CD8-positive, alpha-beta memory T cell (primary cell): ENCODE results near the gene P2RX7. TPM values are rescaled to one million over a fixed set of nuclear protein-coding genes. Genes with fewer than 3 reads are reported as not detected.

Experiments
- CTCF ChIA-PET: fragments of 350-600 bp; sonication (Branson Sonifier 250); formaldehyde crosslinking; loops from one replicate; lab custom pipeline; 2021; ENCODE audit warnings: antibody characterized with exemption; lab: Charles Lee
- POLR2A ChIA-PET: fragments of 350-600 bp; sonication (Branson Sonifier 250); formaldehyde crosslinking; loops from one replicate; lab custom pipeline; 2021; ENCODE audit warnings: antibody characterized with exemption; lab: Charles Lee
- DNase-seq, 5 donors: peaks; one replicate each; pipeline versions ENCODE4 v3.0.0 to v3.0.0-alpha.2; 2020 to 2022; ENCODE audit warnings: mixed read lengths in 1 of 5
- H3K27ac ChIP-seq: one replicate; pipeline ENCODE4 v1.7.0; 2013; ENCODE audit warnings: low read depth, mild to moderate bottlenecking, low read length, moderate library complexity
- H3K27me3 ChIP-seq: 2 replicates; pipeline ENCODE4 v1.7.0; 2013; ENCODE audit warnings: low read length, mild to moderate bottlenecking; ENCODE audit not compliant: insufficient read depth, poor library complexity, severe bottlenecking
- H3K36me3 ChIP-seq: 2 replicates; pipeline ENCODE4 v1.7.0; 2013; ENCODE audit warnings: mild to moderate bottlenecking, low read length, moderate library complexity; ENCODE audit not compliant: insufficient read depth
- H3K4me1 ChIP-seq: 2 replicates; pipeline ENCODE4 v1.7.0; 2013; ENCODE audit warnings: mild to moderate bottlenecking, low read length, moderate library complexity; ENCODE audit not compliant: insufficient read depth
- H3K4me3 ChIP-seq: 2 replicates; pipeline ENCODE4 v1.7.0; 2013; ENCODE audit warnings: mild to moderate bottlenecking, low read length
- H3K9me3 ChIP-seq: 2 replicates; pipeline ENCODE4 v1.7.0; 2013; ENCODE audit warnings: mild to moderate bottlenecking, low read length
- H3K27ac Mint-ChIP-seq, 8 donors: one replicate each; pipeline ENCODE4 v1.8.0; 2020 to 2021; ENCODE audit warnings: mixed read lengths in 8 of 8, mild to moderate bottlenecking in 6 of 8, inconsistent platforms in 3 of 8, moderate library complexity in 3 of 8
- H3K27me3 Mint-ChIP-seq, 2 donors: one replicate each; pipeline ENCODE4 v1.8.0; 2020 to 2021; ENCODE audit warnings: mixed read lengths in 2 of 2, mild to moderate bottlenecking in 1 of 2, moderate library complexity in 1 of 2
- H3K36me3 Mint-ChIP-seq, 3 donors: one replicate each; pipeline ENCODE4 v1.8.0; 2020 to 2021; ENCODE audit warnings: mixed read lengths in 3 of 3, inconsistent platforms in 1 of 3, mild to moderate bottlenecking in 1 of 3
- H3K4me1 Mint-ChIP-seq, 3 donors: one replicate each; pipeline ENCODE4 v1.8.0; 2020 to 2021; ENCODE audit warnings: mixed read lengths in 3 of 3, inconsistent platforms in 1 of 3, mild to moderate bottlenecking in 1 of 3
- H3K4me3 Mint-ChIP-seq, 7 donors: one replicate each; pipeline ENCODE4 v1.8.0; 2020 to 2021; ENCODE audit warnings: mixed read lengths in 7 of 7, mild to moderate bottlenecking in 6 of 7, moderate library complexity in 4 of 7, inconsistent platforms in 2 of 7
- H3K9me3 Mint-ChIP-seq, 5 donors: one replicate each; pipeline ENCODE4 v1.8.0; 2020 to 2022; ENCODE audit warnings: mixed read lengths in 5 of 5, mild to moderate bottlenecking in 3 of 5, moderate library complexity in 2 of 5, inconsistent platforms in 1 of 5
- polyA plus RNA-seq: library from polyadenylated mRNA; unstranded; fragments of 300-500 nt; fragmentation: Illumina TruSeq; gene quantifications from one replicate; pipeline ENCODE4 v1.2.3, GENCODE V29; 2021
- total RNA-seq, 2 experiments: library from RNA; stranded (reverse); gene quantifications; one replicate each; pipeline ENCODE4 v1.2.3, GENCODE V29; 2021

The P2RX7 gene
- total and polyA plus RNA-seq, 3 experiments from 2014 or later, result 4.3 to 9.2 (median 4.5) TPM

DNA sequence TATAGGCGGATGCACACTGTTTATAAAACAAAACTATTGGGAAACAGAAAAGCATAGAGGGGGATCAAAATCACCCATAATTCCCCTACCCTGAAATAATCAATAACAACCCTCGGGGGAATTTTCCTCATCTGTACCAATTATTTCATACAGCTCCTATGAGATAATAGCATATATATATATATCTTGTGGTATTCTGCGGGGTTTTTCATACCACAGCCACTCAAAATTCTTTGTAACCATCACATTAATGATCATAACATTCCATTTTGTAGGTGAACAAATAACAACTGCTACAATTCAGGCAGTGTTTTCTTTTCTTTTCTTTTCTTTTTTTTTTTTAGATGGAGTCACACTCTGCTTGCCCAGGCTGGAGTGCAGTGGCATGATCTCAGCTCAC lies 35.3 kb downstream of the P2RX7 start:
- H3K4me3 ChIP-seq, result no peak overlapping the region

DNA sequence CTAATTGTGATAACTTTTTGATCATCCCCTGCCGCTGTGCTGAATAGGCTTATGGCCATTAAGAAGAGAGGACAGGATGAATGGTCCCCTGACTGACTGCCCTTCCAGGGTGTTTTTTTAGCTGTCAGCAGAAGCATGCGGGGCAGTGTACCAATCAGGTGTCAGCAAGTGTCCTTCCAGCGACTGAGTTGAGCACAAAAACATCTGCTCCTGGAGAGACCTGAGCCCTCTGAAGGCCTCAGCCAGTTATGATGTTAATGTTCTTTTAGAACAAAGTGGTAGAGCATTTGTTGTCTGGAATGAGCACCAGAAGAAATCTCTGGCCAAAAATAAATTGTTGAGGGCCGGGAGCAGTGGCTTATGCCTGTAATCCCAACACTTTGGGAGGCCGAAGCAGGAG lies 37.5 kb downstream of the P2RX7 start:
- no peak for DNase-seq
- no peak overlapping the region for H3K27ac ChIP-seq
- Mint-ChIP-seq H3K9me3 (no peaks in the 10 kb centered on the region), H3K27ac (no peak overlapping the region), H3K36me3 (peaks cover 4 to 37% (median 10%) of the 10 kb centered on the region in 3 donors), H3K4me3 (no peak overlapping the region), H3K27me3 (no peaks in the 10 kb centered on the region), H3K4me1 (no peaks in the 10 kb centered on the region)
- POLR2A ChIA-PET, result no interaction called here
- no peaks in the 10 kb centered on the region for H3K9me3 ChIP-seq
- H3K36me3 ChIP-seq, result no peaks in the 10 kb centered on the region
- H3K4me3 ChIP-seq, result no peak overlapping the region
- no peaks in the 10 kb centered on the region for H3K4me1 ChIP-seq
- H3K27me3 ChIP-seq, result no peaks in the 10 kb centered on the region
- CTCF ChIA-PET, result no interaction called here

More for the DNA sequence above, 35.3 kb downstream of the P2RX7 start:
- ChIA-PET POLR2A (no interaction called here), CTCF (no interaction called here)
- peaks cover 4 to 39% (median 12%) of the 10 kb centered on the region in 3 donors for H3K36me3 Mint-ChIP-seq
- Histone ChIP-seq H3K27me3 (no peaks in the 10 kb centered on the region), H3K9me3 (no peaks in the 10 kb centered on the region), H3K4me1 (no peaks in the 10 kb centered on the region), H3K27ac (no peak overlapping the region), H3K36me3 (no peaks in the 10 kb centered on the region)
- no peaks in the 10 kb centered on the region for H3K9me3 Mint-ChIP-seq
- H3K4me3 Mint-ChIP-seq, result no peak overlapping the region
- DNase-seq, result no peak
- no peaks in the 10 kb centered on the region for H3K4me1 Mint-ChIP-seq
- H3K27ac Mint-ChIP-seq, result no peak overlapping the region
- H3K27me3 Mint-ChIP-seq, result no peaks in the 10 kb centered on the region

DNA sequence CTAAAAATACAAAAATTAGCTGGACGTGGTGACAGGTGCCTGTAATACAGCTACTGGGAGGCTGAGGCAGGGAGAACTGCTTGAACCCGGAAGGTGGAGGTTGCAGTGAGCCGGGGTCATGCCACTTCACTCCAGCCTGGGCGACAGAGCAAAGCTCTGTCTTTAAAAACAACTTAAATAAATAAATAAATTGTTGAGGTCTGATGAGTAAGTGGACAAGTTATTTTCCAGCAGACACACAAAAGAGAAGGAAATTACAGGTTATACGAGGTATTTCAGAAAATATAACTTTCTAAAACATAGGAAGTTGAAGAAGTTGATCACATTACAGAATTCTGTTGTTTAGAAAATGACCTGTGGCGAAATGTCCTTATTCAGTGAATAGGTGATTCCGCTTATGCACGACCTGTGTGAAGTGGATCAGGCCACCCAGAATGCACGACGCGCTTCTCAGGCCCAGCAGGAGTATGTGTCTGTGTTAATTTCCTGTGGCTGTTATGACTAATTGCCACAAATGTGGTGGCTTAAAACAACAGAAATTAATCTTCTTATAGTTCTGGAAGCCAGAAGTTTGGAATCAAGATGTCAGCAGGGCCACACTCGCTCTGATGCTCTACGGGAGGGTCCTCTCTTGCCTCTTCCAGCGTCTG lies 38.1 kb downstream of the P2RX7 start:
- Mint-ChIP-seq H3K4me1 (no peaks in the 10 kb centered on the region), H3K27me3 (no peaks in the 10 kb centered on the region), H3K27ac (peak overlapping the region in 1 of 8 donors; percentile 81), H3K4me3 (no peak overlapping the region), H3K9me3 (no peaks in the 10 kb centered on the region), H3K36me3 (peaks cover 4 to 36% (median 6%) of the 10 kb centered on the region in 3 donors)
- H3K9me3 ChIP-seq, result no peaks in the 10 kb centered on the region
- no peaks in the 10 kb centered on the region for H3K36me3 ChIP-seq
- no peak overlapping the region for H3K27ac ChIP-seq
- H3K4me3 ChIP-seq, result no peak overlapping the region
- H3K27me3 ChIP-seq, result no peaks in the 10 kb centered on the region
- ChIA-PET CTCF (no interaction called here), POLR2A (no interaction called here)
- H3K4me1 ChIP-seq, result no peaks in the 10 kb centered on the region
- no peak for DNase-seq

DNA sequence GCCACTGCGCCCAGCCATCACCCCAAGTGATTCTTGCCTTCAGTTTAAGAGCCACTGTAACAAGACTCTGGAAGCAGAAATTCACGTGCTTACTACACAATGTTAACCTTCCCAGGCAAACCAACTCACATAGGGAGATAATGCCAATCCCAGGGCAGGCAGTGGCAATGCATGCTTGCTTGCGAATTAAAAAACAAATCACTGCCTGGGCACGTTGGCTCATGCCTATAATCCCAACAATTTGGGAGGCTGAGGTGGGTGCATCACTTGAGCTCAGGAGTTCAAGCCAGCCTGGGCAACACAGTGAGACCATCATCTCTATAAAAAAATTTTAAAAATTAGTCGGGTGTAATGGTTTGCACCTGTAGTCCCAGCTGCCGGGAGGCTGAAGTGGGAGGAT lies 39.5 kb downstream of the P2RX7 start:
- ChIA-PET CTCF (interaction anchor here (1.4 kb wide), 1 partner anchor 18 kb away, joined by 3 read pairs; no protein-coding TSS in a partner anchor), POLR2A (no interaction called here)
- Histone ChIP-seq H3K9me3 (no peaks in the 10 kb centered on the region), H3K27me3 (no peaks in the 10 kb centered on the region), H3K36me3 (no peaks in the 10 kb centered on the region), H3K27ac (no peak overlapping the region), H3K4me3 (no peak overlapping the region), H3K4me1 (no peaks in the 10 kb centered on the region)
- no peaks in the 10 kb centered on the region for H3K27me3 Mint-ChIP-seq
- H3K4me3 Mint-ChIP-seq, result no peak overlapping the region
- peaks cover 5 to 34% (median 9%) of the 10 kb centered on the region in 3 donors for H3K36me3 Mint-ChIP-seq
- no peaks in the 10 kb centered on the region for H3K9me3 Mint-ChIP-seq
- H3K4me1 Mint-ChIP-seq, result no peaks in the 10 kb centered on the region
- H3K27ac Mint-ChIP-seq, result peak overlapping the region in 1 of 8 donors; percentile 70
- DNase-seq, result no peak

DNA sequence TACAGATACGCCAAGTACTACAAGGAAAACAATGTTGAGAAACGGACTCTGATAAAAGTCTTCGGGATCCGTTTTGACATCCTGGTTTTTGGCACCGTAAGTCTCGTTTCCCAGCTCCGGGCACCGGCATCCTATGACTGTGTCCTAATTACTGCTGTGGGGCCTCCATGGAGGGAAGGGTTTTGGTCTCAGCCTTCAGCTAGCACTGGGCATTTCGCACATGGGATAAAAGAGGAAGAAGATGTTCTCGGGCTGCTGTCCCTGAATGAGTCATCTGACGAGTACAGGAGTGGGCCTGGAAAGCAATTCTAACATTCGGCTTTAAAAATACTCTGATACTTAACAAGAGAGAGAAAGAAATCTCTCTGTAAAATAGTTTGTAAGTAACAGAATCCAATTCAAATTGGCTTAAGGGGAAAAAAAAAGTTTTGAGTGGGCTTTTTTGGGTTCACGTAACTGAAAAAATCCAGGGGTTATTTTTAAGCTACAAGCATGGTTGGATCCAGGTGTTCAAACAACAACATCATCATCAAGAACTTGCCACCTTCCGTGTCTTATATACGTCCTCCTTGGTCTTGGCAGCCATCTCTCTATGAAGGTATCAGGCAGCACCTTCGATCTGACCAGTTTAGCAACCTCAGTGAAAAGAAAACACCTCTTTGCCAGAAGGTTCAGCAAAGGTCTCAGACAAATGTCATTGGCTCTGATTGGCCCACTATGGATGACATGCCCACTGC lies 42.9 kb downstream of the P2RX7 start:
- H3K9me3 Mint-ChIP-seq, result no peaks in the 10 kb centered on the region

DNA sequence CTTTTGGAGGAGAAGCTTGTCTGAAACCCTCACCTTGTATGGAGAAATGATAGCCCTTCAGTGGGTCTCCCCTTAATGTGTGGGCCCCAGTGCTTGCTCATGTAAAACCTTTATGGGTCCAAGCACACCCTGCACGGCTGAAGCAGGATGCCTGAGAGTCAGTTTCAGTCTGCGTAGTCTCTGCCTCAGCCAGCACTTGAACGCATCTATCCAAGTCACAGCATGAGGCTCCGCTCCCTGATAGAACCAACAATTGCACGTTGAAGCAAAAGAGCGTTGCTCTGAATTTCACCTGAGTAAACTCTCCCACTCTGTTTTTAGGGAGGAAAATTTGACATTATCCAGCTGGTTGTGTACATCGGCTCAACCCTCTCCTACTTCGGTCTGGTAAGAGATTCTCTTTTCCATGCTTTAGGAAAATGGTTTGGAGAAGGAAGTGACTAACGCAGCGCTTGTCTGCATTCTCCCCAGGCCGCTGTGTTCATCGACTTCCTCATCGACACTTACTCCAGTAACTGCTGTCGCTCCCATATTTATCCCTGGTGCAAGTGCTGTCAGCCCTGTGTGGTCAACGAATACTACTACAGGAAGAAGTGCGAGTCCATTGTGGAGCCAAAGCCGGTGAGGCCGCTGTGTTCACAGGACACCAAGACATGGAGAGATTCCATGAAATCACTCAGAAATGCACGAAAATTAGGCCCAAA lies 44.3 kb downstream of the P2RX7 start:
- peaks cover 0 to 5% (median 0%) of the 10 kb centered on the region in 5 donors for H3K9me3 Mint-ChIP-seq
- CTCF ChIA-PET, result interaction anchor here (1.5 kb wide), 1 partner anchor 9 kb away, joined by 4 read pairs; no protein-coding TSS in a partner anchor
- Histone ChIP-seq H3K27ac (no peak overlapping the region), H3K9me3 (no peaks in the 10 kb centered on the region), H3K4me3 (no peak overlapping the region), H3K36me3 (no peaks in the 10 kb centered on the region), H3K4me1 (no peaks in the 10 kb centered on the region), H3K27me3 (no peaks in the 10 kb centered on the region)
- peak overlapping the region in 1 of 8 donors; percentile 9 for H3K27ac Mint-ChIP-seq
- H3K36me3 Mint-ChIP-seq, result peaks cover 6 to 45% (median 17%) of the 10 kb centered on the region in 3 donors
- no peaks in the 10 kb centered on the region for H3K27me3 Mint-ChIP-seq
- no peaks in the 10 kb centered on the region for H3K4me1 Mint-ChIP-seq
- no peak for DNase-seq
- H3K4me3 Mint-ChIP-seq, result no peak overlapping the region
- POLR2A ChIA-PET, result no interaction called here

More for the DNA sequence above, 42.9 kb downstream of the P2RX7 start:
- no peaks in the 10 kb centered on the region for H3K27me3 ChIP-seq
- no peaks in the 10 kb centered on the region for H3K36me3 ChIP-seq
- no peak for DNase-seq
- Mint-ChIP-seq H3K4me1 (no peaks in the 10 kb centered on the region), H3K4me3 (no peak overlapping the region), H3K27ac (peak overlapping the region in 2 of 8 donors; percentile 51 to 52), H3K27me3 (no peaks in the 10 kb centered on the region), H3K36me3 (peaks cover 5 to 40% (median 9%) of the 10 kb centered on the region in 3 donors)
- no peak overlapping the region for H3K27ac ChIP-seq
- H3K4me3 ChIP-seq, result no peak overlapping the region
- no peaks in the 10 kb centered on the region for H3K4me1 ChIP-seq
- CTCF ChIA-PET, result interaction anchor here (0.6 to 1.5 kb wide), 2 partner anchors 11 to 39 kb away, joined by 4 read pairs; no protein-coding TSS in a partner anchor
- no peaks in the 10 kb centered on the region for H3K9me3 ChIP-seq
- POLR2A ChIA-PET, result no interaction called here

DNA sequence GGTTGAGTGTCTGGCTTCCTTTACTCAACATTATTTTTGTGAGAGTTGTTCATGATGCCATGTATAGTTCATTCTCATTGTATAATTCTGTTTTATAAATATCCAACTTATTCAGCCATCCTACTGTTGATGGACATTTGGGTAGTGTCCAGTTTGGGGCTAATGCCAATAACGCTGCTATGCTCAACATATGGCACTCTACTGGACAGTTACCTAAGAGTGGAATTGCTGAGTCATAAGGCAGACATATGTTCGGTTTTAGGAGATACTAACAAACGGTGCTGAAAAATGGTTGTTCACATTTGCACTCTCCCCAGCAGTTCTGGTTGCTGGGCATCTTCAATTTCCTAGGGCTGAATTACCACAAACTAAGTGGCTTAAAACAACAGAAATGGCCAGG lies 48.5 kb downstream of the P2RX7 start:
- no peaks in the 10 kb centered on the region for H3K4me1 Mint-ChIP-seq
- H3K36me3 Mint-ChIP-seq, result peaks cover 8 to 40% (median 17%) of the 10 kb centered on the region in 3 donors
- no peak overlapping the region for H3K27ac Mint-ChIP-seq

More for the DNA sequence above, 48.5 kb downstream of the P2RX7 start:
- Histone ChIP-seq H3K27me3 (no peaks in the 10 kb centered on the region), H3K4me3 (no peak overlapping the region), H3K9me3 (no peaks in the 10 kb centered on the region), H3K27ac (no peak overlapping the region), H3K36me3 (no peaks in the 10 kb centered on the region), H3K4me1 (no peaks in the 10 kb centered on the region)
- no peak overlapping the region for H3K4me3 Mint-ChIP-seq
- no peaks in the 10 kb centered on the region for H3K27me3 Mint-ChIP-seq
- no peak for DNase-seq
- CTCF ChIA-PET, result no interaction called here
- H3K9me3 Mint-ChIP-seq, result peaks cover 0 to 8% (median 0%) of the 10 kb centered on the region in 5 donors
- POLR2A ChIA-PET, result interaction anchor here (0.6 to 0.7 kb wide), 2 partner anchors 17 to 148 kb away, joined by 4 to 5 read pairs; no protein-coding TSS in a partner anchor
